HUDEP-2 (cell line): ENCODE results near the gene PAFAH1B2.

Experiments used
- DNase-seq, 76 experiments: peaks; one replicate each; lab custom pipeline; 2025; ENCODE audit not compliant: unreplicated experiment in 76 of 76; lab: John Stamatoyannopoulos, UW

The PAFAH1B2 gene

DNA sequence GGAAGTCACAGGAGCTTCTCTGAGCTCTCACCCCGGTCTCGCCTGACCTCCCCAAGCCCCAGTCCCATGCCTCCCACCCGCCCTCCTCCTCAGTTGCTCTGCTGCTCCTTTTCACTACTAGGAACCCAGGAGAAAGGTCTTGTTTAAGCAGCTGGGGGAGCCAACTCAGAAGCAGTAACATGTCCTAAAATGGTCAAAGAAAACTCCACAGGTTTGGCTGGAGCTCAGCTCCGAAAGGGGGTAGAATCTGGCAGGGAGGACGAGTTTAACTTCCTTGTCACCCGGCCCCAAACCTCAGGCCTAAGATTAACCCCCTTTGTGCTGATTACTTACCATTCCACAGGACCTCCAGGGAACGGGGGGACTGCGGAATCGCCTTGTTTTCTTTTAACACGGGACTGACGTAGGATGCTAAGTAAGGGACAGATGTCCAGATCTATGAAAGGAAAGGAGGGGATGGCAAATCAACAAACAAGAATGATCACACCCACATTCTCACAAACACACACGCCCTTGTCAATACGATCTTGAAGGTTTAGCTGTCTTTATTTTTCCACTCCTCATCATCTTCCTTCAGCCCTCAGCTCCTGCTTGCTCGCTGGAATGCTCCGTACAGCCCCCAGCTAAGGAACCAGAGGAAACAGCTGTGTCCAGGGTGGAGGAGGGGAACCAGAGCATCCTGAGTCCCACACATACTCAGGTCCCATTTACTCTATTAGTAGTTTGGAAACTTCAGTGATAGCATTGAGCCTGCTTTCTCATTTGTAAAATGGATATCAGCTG, 74.2 kb downstream of the PAFAH1B2 start:
- DNase-seq, result no peak

DNA sequence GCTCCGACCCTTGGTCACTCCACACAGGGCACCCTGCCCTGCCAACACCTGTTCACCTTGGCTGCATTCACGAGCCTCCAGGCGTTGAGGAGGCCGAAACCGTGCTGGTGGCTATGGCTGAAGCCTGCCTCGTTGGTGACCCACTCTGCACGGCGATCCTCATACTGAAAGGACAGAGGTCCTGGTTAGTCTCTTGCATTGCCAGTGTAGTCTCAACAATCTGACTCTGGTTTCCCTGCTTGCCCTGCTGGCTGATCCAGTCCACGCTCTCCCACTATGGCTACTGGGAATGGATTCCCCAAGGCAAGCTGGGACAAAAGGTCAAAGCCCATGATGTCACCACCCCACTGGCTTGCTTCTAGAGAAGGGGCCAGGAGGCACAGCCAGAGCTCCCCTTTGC, 74.9 kb downstream of the PAFAH1B2 start:
- no peak for DNase-seq

DNA sequence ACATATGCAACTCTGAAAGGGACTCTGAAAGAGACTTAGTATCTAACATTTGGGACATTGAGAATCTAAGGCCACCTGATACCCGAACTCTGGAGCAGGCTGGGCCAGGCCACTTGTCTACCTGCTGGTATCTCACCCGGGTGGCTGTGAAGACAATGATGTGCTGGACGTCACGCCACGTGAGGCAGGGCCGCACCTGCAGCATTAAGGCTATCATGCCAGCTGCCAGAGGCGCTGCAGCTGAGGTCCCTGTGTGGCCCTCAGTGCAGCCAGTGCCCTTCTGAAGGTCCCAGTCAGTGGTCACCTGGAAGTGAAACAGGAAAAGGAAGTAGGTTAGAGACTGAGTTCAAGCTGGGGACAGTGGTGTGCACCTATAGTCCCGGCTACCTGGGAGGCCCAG, 75.4 kb downstream of the PAFAH1B2 start:
- DNase-seq, result peak in 1 of 76 experiments; percentile 26

DNA sequence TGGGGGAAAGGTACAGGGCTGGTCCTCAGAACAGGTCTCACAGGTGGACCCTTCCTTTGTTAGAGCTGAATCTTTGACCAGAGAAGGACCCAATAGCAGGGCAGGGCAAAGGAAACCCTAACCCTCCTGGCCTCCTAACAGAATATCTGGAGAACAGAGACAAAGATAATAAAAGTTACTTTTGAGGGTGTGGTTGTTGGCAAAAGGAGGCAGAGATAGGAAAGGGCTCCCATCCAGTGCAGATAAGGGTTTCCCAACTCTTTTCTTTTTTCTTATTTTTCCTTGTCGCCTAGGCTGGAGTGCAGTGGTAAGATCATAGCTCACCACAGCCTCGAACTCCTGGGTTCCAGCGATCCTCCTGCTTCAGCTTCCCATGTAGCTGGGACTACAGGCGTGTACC, 75.9 kb downstream of the PAFAH1B2 start:
- DNase-seq, result peak in 30 of 76 experiments; percentile 4 to 69 (median 33)

DNA sequence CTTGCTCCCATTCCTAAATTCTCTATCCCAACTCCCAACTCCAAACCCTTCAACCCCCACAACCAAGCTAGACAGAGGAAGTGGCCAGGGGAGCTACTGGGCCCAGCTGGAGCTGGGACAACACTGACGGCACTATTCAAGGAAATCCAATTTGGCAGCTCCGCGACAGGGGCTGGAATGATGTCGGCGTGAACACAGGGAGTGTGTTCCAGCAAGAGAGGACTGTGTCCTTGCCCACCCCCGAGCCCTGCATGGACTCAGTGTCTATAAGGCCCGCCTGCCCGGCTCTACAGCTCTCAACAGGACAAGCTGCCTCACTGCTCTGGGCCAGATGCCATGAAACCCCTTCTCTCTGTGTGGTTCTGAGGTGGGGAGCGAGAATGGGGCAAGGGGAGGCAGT, 76.5 kb downstream of the PAFAH1B2 start:
- no peak for DNase-seq

DNA sequence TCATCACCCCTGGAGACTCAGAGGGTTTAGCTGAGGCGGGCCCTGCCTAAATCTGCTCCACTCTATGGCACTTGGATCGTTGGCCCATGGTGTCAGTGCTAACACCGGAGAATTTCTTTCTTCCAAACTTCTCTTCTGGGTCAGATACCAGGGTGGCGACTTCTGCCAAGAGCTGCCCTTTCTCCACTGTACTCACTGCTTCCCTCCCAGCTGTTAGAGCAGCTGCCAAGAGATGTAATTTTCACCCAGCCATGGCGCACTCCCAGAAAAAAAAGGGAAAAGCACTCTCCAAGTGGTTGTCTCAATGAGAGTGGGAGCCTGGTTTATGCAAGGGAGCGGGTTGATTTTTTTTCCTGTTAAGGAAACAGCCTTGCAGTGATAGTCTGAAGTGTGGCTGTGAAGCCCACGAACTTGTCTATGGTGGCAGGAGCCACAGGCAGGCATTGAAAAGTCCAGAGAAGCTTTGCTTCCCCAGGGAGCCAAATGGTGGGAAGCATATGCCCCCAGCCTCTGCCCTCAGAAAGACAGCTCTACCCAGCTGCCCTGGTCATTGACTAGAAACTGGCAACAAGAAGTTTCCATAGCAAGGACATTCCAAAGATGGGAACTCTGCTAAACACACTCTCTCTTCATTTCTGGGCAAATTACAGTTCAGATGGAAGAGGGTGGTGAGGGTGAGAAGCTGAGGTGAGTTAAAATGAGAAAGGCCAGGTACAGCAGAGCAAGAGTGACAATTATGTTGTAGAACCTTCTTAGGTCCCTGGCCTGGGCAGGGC, 77.1 kb downstream of the PAFAH1B2 start:
- DNase-seq, result no peak

DNA sequence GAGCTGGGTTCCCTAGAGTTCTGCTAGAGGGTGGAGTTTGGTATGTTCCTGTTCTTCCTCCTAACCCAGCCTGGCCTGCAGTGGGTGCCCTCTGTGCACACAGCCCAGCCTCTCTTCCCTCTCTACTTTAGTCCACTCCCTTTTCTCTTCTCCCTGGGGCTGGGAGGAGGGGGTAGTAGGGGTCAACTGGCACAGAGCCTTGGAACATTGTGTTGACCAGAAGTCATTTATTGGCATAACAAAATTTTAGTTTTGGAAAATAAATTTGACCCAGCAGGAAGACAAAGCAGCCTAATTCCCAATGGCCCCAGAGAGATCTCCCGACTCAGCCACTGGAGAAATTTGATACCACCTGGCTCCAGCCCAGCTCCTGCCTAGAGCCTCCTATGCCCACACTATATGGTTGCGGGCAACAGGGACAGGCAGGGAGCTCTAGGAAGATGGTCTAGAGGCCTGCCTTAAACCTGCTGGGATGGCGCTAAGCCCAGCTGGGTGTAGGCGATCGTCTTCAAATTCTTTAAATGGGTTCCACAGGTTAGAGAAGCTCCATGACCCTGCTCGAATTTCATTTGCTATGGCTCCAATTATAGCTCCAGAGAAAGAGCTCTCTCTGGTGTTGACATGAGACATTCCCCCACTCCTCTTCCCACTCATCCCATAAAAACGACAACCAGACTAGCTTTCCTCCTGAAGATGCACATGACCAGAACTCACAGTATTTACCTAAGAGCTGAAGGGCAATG, 77.9 kb downstream of the PAFAH1B2 start:
- DNase-seq, result peak in 17 of 76 experiments; percentile 12 to 55 (median 24)

DNA sequence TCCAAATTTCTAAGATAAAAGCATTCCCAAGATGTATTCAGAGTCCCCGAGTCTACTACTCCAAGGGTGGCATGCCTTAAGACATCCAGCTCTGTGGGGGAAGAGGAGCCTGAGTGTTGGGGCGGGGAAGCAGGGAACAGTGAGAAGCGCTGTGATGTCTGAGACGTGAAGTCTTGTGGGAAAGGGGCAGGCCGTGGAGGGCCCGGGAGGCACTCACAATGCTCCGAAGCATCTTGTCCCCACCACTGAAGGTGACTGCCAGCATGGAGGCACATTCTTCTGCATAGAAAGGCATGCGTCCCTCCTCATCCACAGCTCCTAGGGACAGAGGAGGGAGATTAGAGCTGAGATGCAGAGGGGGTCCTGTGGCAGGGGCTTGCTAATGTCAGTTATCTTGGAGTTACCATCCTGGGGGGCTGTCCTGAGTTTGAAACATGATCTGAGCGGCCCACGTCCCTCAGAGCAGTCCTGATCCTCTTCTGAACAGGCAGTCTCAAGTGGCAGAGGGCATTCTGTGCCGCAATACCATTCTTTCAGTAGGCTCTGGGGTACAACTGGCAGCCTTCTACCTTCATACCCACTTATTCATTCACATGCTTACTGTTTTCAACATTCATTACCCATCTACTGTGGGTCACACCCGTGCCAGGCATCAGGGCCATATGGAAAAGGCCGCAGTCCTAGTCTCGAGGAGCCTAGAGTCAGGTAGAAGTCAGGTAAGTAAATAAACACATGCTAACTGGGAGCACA, 79.1 kb downstream of the PAFAH1B2 start:
- DNase-seq, result no peak

DNA sequence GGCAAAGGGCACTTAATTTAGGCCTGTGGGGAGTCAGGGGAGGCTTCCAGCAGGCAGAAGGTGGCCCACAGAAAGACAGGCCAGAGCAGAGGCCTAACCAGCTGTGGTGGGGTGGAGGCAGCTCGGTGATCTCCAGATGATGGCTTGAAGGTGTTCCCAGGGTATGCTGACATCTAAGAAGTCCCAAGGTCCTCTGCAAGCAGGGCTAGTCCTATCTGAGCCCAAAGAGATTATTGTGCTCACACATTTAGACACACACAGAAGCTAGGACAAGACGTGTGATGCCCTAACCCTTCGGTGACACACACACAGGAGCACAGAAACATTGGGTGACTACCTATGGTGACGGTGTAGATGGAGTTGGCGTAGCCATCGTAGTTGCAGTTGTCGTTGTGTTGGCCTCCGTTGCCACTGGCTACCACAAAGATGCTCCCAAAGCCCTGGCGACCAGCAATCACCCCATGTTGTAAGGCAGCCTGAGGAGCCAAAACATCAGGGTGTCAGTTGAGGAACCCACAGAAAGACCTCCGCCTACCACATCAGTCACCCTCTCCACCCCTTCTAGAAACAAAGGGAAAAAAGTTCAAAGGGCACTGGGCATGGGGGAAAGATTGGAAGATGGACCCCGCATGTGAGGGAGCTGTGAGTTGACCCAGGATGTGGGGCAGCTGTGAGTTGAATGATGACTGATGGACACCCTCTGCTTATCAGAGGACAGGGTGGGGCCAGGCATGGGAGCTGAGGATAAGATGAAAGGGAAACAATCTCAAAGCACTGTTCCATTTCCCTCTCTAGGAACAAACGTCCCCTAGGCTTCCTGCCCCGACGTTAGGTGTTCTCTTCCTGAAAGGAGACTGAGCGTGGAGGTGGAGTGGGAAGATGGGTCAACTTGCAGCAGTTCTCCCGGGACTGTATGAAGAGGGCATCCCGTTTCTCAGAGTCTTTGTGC, 79.9 kb downstream of the PAFAH1B2 start:
- DNase-seq, result peak in 71 of 76 experiments; percentile 15 to 84 (median 51)

DNA sequence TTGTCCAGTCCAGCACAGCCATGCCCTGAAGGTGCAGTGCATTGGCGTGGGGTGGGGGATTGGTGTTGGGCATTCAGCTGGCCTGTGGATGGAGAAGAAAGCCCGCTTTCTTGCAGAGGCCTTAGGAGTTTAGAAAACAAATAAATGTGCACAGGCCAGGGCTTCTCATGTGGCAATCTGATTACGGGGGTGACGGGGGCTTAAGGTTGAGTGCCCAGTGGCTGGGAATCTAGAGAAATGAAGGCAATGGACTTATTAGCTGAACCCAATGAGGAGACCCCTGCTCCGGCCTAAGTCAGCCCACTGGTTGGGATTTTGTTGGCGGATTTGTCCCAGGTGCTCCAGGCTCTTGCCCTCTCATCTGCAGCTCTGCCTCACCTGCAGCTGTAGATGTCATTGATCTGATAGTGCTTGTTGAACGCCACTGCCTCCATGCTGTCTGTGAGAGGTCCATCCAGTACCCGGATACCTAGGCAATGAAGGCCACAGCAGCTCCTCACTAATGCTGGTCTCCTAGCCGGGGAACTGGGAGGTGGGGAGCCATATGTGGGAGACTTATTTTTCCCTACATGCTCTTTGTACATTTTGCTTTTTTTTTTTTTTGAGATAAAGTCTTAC, 81.6 kb downstream of the PAFAH1B2 start:
- no peak for DNase-seq
